DLD1 (cell line): ENCODE data around the gene CAPNS2.
"Not testable (repeated sequence)": the region's sequence is repeated elsewhere in the genome, so short reads cannot be mapped to it uniquely, and the experiment has no call there.

ENCODE experiments used
- in situ Hi-C: cut with HindIII; loops from 2 replicates; pipeline ENCODE4 v1.10.0; 2017; ENCODE audit warnings: low sequenced_read_pairs

CAPNS2 gene

GRCh38 chr16:55565086-55565485, 1.4 kb upstream of the CAPNS2 start:
- in situ Hi-C loops: no loop called here

- in situ Hi-C loops: no loop called here
Observed at GRCh38 chr16:55567382-55567781, 898 bp downstream of the CAPNS2 start.

- in situ Hi-C loops: no loop called here
Observed at GRCh38 chr16:55568207-55568606, 1.7 kb downstream of the CAPNS2 start.

GRCh38 chr16:55569025-55569424, 2.5 kb downstream of the CAPNS2 start:
- in situ Hi-C loops: no loop called here

- in situ Hi-C loops: no loop called here
Observed at GRCh38 chr16:55570159-55570558, 3.7 kb downstream of the CAPNS2 start.

- in situ Hi-C loops: no loop called here
Observed at GRCh38 chr16:55571191-55571897, 4.9 kb downstream of the CAPNS2 start.

- in situ Hi-C loops: no loop called here
Observed at GRCh38 chr16:55572439-55572838, 6.0 kb downstream of the CAPNS2 start.

- in situ Hi-C loops: no loop called here
Observed at GRCh38 chr16:55574811-55575210, 8.3 kb downstream of the CAPNS2 start.

- in situ Hi-C loops: no loop called here
Observed at GRCh38 chr16:55575496-55575895, 9.0 kb downstream of the CAPNS2 start.

GRCh38 chr16:55576384-55576783, 9.9 kb downstream of the CAPNS2 start:
- in situ Hi-C loops: no loop called here

- in situ Hi-C loops: no loop called here
Observed at GRCh38 chr16:55577887-55578286, 11.4 kb downstream of the CAPNS2 start.

- in situ Hi-C loops: loop anchor here (5.0 kb wide), 1 partner anchor 53 kb away; no protein-coding TSS in a partner anchor
Observed at GRCh38 chr16:55585631-55586030, 19.1 kb downstream of the CAPNS2 start.

- in situ Hi-C loops: loop anchor here (5.0 kb wide), 1 partner anchor 56 kb away; no protein-coding TSS in a partner anchor
Observed at GRCh38 chr16:55588799-55589198, 22.3 kb downstream of the CAPNS2 start.

- in situ Hi-C loops: no loop called here
Observed at GRCh38 chr16:55592306-55592705, 25.8 kb downstream of the CAPNS2 start.

GRCh38 chr16:55597928-55598327, 31.4 kb downstream of the CAPNS2 start:
- in situ Hi-C loops: no loop called here

- in situ Hi-C loops: no loop called here
Observed at GRCh38 chr16:55605754-55606336, 39.4 kb downstream of the CAPNS2 start.

- in situ Hi-C loops: no loop called here
Observed at GRCh38 chr16:55613613-55614335, 47.3 kb downstream of the CAPNS2 start.

- in situ Hi-C loops: no loop called here
Observed at GRCh38 chr16:55615071-55615470, 48.6 kb downstream of the CAPNS2 start.

GRCh38 chr16:55615670-55616069, 49.2 kb downstream of the CAPNS2 start:
- in situ Hi-C loops: not testable (repeated sequence)
